GM21825 (cell line): ENCODE measurements around the gene ADRA1B.
A peak's percentile ranks its signal among the peaks of the same experiment; 100 is the strongest.
"Not testable (repeated sequence)": the region's sequence is repeated elsewhere in the genome, so short reads cannot be mapped to it uniquely, and the experiment has no call there.

Source experiments
- ATAC-seq: cut with Tn5 transposase; IDR thresholded peaks from one replicate; pipeline ENCODE4 v1.9.1; 2021; ENCODE audit warnings: mild to moderate bottlenecking, moderate library complexity; ENCODE audit not compliant: unreplicated experiment

The ADRA1B gene

GRCh38 chr5:160009591-160009989, 93.3 kb downstream of the ADRA1B start:
- peak; percentile 18 for ATAC-seq

DNA sequence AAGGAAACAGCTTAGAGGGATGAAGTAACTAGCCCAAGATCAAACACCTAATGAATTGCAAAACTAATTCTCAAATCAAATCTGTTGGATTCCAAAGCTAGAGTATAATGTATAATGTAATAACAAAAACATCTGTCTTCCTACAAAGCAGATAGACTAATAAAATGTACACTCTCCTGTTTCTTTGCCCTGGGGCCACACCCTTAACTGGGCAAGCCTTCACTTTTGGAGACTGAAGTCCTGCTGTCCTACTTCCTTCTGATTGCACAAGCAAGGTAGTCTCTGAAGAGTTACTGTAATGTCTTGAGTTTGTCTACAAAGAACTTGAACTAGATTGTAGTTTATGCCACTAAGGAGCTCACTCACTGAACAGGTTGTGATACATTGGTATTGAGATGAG, 95.2 kb downstream of the ADRA1B start:
- ATAC-seq, result no peak

DNA sequence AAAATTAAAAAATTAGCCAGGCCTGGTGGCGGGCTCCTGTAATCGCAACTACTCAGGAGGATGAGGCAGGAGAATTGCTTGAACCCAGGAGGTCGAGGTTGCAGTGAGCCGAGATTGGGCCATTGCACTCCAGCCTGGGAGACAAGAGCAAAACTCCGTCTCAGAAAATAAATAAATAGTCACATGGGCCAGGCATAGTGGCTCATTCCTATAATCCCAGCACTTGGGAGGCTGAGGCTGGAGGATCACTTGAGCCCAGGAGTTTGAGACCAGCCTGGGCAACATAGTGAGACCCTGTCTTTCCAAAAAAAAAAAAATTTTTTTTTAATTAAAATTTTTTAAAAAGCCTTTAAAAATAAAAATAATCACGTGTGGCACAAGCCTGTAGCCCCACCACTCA, 97.9 kb downstream of the ADRA1B start:
- not testable (repeated sequence) for ATAC-seq

DNA sequence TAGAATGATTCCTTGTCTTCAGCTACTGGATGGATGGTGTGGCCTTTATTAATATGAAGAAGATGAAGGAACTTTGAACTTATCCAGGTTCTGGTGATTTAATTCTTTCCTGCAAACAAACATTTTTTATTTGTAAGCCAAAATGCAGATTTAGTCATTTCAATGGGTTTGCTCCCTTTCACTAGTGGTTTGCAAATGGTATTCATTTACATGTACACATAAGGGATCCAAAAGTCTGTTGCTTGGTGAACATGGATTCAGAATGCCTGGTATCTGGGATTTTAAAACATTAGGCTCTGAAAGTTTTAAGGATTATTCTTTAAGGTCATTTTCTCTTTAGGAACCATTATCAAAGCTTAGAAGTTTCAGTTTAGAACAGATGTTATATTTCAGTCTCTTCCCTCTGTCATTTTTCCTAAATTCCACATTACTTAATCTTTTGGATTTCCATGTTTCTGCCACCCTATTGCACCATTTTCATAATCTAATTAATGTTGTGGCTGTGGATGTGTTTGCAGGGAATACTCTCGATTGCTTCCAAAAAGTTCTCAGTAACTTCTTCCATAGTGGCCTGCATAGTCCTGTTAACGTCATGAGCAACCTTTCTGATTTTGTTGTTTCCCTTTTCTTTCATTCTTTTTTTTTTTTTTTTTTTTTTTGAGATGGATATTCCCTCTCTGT, 102.8 kb downstream of the ADRA1B start:
- ATAC-seq, result no peak

DNA sequence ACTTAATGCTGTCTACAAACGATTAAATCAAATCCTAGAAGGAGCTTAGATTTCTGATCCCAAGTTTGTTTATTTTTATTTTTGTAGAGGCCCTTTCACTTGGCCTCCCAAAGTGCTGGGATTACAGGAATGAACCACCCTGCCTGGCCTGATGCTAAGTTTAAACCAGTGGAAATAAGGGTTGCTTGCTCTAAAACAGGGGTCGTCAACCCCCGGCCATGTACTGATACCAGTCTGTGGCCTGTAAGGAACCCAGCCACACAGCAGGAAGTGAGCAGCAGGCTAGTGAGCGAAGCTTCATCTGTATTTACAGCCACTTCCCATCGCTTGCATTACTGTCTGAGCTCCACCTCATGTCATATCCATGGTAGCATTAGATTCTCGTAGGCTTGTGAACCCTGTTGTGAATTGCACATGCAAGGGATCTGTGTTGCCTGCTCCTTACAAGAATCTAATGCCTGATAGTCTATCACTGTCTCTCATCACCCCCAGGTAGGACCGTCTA, 104.0 kb downstream of the ADRA1B start:
- ATAC-seq, result no peak

DNA sequence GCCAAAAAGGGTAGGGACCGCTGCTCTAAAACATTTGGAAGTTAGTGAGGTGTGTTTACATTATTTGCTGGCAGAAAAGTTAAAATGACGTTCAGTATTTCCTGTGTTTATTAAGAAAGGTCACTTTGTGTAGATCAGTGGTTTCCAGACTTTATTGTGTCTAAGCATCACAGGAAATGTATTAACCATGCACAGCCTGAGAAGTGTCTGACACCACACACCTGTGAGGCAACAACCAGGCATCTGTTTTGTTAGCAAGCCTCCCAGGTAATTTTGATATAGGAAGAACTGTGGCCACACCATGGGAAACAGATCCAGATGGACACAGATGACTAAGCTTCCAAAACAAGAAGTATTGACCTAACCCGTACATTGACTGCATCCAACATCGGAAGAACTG, 104.7 kb downstream of the ADRA1B start:
- no peak for ATAC-seq

DNA sequence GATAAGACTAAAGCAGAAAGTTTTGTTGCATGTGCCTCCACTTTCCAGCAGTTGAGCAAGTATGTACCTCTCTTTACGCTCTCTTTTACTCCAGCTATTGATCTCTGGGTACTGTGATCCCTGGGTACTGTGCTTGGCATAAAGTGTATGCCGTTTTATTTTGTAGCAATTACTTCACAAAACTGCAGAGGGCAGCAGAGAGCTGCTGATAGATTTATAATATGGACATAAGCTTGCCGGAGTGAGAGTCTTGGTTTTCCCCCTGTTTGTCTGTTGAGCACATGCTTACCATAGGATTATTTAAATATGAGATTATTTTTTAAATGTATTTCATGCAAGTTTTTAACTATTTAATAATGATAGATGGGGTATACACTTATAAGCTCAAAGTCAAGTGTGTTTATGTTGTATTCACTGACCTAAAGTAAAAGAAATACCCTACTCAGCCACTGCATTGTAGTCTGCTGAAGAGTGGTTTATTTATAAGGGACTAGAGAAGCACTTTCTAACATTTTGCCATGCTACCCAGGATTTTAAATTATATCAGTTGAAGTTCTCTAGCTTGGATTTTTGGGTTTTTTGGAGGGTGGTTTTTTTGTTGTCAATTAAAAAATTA, 105.7 kb downstream of the ADRA1B start:
- ATAC-seq, result peak; percentile 88
